ELR (cell line): ENCODE measurements around the gene PTPRN2.
A peak's percentile ranks its signal among the peaks of the same experiment; 100 is the strongest.
"Not testable (repeated sequence)": the region's sequence is repeated elsewhere in the genome, so short reads cannot be mapped to it uniquely, and the experiment has no call there.

Experiments used
- DNase-seq: peaks from one replicate; pipeline ENCODE4 v3.0.0-alpha.2; 2015; ENCODE audit warnings: low read depth

PTPRN2 gene

DNA sequence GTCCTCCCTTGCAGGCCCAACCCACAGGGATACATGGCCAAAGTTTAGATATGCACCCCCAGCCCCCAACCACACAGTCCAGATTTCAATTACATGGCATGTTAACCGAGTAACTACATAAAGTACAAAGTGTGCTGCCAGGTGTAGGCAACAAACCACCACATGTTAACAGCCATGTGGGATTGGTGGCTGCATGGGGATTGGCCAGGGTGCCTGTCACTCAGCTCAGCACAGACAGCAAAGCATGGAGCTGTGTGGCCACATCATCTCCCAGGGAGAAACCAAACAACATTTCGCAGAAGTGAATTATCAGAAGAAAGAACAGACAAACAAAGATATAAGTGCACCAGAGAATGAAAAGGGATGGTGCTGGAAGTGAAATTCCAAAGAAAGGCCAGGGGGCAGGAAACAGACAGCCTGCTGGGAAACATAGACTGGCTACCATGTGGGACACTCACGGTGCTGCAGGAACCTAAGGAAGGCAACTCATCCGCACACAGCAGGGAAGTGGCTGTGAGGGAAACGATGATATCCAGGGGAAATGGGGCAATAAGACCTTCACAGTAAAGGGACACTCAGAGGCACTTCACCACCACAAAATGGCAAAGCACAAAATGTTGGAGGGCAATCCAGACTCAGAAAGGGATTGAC is 171.2 kb downstream of the PTPRN2 start:
- no peak for DNase-seq

DNA sequence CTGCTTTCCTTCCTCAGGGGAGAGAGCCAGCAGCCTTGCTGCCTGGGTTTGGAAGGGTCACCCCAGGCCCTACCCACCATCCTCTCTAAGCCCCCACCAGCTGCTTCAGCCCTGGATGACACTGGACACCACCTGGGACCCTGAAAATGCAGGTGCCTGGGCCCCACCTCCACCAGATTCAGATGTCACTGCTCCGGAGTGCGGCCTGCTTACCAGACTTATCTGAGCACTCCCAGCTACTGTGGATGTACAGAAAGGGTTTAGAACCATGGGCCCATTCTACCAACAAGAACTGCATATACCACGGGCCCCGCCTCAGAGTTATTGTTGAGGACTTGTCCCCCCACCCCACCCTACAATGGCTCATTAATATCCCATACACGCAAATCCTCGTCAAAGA is 172.3 kb downstream of the PTPRN2 start:
- DNase-seq: no peak

DNA sequence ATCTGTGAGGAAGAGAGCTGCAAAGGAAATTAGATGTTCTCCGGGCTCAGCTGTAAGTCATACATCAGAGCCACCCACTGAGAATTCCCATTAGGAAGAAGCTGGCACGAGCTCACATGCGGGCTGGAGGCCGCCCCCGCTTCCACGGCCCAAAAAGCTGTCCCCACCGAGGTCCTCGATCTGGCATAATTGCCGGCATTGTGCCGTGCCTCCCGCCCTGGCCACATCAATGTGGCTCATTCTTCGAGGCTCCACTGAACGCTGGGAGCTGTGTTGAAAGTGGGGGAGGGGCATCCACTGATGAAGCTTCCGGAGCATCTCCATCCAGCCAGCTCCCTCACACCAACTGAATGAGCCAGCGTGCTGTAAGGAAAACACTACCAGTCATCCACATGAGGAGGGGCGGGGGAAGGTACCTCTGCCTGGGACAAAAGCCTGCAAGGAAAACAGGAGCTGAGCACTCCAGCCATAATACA is 173.1 kb downstream of the PTPRN2 start:
- DNase-seq: no peak

DNA sequence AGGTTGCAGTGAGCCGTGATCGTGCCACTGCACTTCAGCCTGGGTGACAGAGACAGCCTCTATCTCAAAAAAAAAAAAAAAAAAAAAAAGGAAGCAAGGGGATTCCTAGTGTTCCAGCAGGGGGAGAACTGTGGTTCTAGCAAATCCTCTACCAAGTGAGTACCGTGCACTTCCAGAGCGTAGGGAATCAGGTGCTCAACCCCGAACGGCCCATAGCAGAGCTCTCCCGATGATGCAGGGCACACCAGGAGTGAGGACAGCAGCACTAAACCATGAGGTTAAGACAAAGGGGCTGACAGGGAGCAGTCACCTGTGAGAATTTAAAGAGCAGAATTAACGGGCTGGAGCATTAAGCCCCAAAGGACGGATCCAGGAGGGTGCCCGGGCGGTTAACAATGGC is 173.6 kb downstream of the PTPRN2 start:
- DNase-seq: no peak

DNA sequence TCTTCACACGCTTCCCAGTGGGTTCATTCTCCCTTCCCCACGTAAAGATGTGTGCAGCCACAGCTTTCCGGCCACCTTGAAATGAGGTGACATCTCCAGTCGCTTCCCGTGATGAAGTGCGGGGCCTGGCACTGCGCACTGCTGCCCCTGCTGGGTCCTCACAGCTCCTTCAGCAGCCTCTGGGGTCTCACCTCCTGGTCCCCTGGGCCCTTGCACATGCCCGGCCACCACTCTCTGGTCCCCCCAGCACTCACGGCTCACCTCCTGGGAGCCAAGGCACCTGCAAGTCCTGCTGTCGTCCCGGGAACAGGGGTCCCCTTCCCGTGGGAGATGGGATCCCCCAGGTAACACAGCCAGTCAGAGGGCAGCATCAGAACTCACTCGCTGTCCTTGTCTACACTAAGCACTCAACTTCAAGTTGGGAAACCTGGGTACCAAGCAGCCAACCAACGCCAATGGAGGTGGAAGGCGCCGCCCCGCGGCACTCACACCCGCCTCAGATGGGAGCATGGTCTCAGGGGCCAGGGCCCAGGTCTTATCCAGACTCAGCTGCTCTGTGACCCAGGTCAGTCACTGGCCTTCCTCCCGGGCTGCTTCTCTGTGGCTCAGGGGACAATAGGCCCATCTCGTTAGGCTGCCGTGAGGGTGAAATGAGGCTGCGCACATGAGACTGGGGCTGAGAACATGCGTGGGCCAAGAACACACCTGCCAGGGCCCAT is 176.2 kb downstream of the PTPRN2 start:
- no peak for DNase-seq

DNA sequence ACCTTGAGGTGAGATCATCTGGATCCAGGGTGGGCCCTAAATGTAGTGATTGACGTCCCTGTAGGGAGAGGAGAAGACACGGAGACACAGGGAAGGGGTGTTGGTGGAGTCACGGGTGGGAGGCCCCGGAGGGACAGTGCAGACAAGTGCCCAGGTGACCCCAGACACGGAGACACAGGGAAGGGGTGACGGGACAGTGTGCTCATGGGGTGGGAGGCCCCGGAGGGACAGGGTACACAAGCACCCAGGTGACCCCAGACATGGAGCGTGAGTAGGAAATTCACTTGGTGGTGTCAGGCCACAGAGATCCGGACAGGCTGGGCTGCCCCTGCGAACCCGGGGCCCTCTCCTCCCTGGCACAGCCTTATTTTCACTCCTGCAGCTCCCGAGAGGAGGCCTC is 176.9 kb downstream of the PTPRN2 start:
- no peak for DNase-seq

DNA sequence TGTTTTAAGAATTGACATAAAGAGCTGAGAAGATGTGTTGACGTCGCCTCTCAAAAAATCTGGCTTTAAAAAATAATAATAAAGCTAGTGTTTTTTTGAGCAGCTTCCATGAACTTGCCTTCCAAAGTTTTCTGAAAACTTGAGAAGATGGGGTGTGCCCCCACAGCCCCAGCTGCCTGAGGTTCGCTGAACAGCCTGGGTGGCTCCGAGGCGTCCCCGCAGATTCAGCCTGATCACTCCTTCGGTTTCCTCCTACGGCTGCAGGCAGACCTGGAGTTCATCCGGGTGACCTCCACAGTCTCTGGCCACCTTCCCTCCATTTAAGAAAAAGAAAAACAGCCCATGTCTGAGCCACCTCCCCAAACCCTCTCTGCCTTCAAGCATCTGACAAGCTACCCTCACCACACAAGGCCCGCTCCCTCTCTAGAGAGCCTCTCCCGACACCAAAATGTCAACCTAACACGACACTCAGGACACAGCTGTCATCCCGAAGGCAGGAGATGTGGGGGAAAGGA is 177.8 kb downstream of the PTPRN2 start:
- no peak for DNase-seq

DNA sequence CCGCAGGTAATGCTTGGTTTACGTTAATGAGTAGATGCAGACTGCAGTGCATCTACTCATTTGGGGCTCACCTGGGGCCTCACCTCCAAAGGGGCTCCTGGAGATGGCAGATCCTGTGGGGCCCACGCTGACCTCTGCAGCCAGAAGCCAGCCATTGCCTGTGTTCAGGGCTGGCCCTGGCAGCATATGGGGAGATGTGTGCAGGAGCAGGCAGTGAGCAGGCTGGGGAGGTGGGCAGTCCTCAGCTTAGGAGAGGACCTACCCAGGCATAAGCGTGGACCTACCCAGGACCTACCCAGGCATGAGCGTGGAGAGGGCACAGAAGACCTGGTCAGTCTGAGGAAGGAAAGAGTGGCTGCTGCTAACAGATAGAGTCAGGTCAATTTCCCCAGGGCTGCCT is 178.5 kb downstream of the PTPRN2 start:
- DNase-seq: no peak

DNA sequence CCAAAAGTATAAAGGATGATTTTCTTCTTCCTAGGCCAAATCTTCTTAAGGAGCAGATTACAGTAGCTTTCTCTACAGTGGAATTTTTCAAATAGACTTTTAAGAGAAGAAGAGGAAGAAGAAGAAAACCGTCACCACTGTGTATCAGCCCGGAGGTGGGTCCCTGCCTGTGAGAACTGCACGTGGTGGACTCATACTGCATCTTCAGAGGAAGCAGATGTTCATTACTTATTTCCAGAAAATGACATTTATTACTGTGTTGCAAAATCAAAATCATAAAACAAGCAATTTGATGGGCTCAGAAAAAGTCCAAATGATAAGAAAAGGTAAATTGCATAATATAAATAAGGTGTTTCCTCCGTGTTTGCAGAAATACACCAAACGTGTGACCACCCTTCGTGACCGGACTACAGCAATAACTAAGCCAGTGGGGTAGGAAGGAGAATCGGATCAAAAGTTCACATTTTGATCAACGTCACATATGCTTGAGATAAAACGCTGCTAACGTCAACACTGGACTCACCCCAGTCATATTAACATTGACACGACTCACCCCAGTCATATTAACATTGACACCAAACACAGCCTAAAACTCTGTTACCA is 179.2 kb downstream of the PTPRN2 start:
- DNase-seq: no peak

DNA sequence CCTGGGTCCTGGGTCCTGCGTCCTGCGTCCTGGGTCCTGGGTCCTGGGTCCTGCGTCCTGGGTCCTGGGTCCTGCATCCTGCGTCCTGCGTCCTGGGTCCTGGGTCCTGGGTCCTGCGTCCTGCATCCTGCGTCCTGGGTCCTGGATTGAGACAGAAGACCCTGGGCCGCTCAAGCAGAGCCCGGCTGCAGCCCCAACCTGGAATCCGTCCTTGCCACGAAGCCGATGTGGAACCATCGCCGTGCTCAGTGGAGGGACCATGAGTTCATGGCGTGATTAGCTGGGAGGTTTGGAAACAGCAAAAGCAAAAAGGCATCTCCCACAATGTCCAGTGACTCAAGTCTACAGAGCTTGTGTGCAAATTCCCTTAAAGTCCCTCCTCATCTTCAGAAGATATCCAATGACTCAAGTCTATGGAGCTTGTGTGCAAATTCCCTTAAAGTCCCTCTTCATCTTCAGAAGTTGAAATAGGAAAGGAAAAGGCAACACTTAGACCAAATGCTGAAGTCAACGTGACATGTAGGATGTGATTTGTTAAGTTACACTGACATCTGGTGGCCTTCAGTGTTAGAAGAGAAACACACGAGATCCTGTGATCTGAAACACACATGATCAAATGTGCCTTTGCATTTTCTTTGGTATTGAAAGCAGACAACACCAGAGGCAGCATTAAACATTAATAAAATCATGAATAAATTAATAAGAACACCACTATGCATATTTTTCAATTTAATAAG is 179.9 kb downstream of the PTPRN2 start:
- DNase-seq: peak; percentile 4

DNA sequence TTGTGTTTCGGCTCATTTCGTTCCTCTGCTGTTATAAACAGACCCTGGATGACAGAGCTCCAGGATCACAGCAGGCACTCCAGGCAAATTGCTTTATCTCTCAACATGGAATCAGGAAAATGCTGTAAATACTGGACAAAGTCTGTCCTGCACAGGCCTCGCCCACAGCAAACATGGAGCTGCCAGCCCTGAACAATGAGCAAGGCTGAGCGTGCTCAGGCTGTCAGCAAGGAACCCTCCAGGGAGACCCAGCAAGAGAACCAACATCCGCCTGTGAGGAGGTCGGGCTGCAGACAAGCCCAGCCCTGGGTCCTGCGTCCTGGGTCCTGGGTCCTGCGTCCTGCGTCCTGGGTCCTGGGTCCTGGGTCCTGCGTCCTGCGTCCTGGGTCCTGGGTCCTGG is 180.8 kb downstream of the PTPRN2 start:
- DNase-seq: no peak

DNA sequence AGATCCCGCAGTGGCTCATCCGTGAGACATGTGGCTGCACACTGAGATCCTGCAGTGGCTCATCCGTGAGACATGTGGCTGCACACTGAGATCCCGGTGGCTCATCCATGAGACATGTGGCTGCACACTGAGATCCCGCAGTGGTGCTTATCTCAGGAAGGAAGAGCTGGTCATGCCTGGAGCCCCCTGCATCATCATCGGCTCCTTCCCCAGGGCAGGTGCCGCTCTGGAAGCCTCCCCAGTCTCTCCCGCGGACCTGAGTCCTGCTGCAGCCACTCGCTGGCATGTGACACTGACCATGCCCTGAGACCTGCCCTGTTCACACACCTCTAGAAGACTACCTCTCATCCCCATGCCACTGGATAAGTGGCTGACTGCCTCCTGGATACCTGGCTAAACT is 181.3 kb downstream of the PTPRN2 start:
- no peak for DNase-seq

DNA sequence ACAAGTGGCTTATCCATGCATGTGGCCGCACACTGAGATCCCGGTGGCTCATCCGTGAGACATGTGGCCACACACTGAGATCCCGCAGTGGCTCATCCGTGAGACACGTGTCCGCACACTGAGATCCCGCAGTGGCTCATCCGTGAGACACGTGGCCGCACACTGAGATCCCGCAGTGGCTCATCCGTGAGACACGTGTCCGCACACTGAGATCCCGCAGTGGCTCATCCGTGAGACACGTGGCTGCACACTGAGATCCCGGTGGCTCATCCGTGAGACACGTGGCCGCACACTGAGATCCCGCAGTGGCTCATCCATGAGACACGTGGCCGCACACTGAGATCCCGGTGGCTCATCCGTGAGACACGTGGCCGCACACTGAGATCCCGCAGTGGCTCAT is 181.9 kb downstream of the PTPRN2 start:
- DNase-seq: not testable (repeated sequence)

DNA sequence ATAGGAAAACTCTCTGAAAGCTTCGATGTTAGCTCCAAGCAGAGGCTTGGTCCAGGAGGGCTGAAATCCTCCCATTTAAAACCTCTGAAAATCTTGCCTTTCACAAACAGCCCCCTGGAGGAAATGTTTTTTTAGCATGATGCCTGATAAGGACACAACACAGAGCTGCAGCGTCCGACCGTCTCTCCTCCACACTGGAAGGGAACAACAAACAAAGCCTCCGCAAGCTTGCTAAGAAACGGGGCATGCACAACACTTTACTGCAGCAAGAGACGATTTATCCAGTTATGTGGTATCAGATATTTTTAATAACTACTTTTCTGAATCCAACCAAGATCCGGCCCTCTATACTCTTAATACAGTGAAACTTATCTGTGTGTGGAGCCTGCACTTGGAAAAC is 182.3 kb downstream of the PTPRN2 start:
- DNase-seq: no peak

DNA sequence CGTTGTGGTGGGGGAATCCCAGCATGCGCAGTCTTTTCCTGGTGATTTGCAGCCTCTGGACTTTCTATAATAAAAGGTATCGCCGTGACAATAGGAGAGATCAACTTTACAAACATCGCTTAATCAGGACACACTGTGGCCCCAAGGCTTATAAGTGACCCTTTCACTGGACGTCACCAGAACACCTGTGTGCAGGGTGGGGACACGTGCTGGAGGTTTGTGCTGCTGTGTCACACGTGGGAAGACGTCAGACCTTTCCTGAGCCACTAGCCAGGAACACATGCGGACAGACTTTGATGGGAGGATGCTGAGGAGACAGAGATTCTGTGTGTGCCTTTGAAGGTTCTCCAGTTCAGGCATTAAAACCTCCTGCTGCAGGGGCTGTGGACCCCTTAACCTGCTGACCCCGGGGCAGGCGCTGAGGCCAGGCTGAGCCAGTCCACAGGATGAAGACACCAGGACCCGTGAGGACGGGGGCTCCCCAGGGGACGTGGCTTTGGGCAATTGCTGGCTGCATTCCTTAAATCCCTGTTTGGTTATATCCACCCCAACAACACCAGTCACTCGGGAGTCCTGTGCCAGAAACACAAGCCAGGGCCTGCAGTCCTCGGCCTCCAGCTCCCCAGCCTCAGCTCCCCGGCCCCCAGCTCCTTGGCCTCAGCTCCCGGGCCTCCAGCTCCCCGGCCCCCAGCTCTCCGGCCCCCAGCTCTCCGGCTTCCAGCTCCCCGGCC is 183.4 kb downstream of the PTPRN2 start:
- no peak for DNase-seq

DNA sequence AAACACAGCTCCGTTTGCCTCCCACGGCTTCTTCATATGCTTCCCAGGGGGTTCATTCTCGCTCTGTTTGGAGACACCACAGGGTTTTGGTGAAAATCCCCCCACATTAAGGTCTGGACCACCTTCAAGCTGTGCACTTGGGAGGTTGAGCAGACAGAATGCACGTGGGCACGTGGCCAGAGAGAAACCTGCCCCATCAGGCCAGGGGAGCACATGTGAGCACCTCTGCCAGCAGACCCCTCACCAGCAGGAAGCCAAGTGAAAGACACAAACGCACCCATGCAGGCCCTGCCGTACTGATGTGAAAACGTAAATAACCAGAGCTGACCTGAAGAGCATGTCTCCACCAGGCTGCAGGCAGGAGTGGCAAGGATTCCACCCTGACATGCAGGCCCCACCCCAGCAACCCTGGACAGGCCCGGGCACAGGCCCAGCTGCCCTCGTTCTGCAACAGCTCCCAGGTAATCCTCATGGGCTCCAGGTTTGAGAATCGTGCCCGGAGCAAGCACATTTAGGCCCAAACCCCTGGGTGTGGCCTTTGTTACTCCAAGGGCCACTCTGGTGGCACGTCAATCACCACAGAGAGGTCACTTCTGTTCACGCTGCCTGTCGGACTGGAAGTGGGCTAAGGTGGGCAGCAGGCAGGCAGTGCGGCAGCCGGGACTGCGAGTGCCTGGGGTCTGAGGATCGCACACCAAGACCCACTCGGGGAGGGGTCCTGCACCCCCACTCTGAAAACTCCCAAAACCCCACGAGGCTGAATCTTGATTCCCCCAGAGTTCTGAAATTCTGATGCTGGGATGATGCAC is 184.4 kb downstream of the PTPRN2 start:
- no peak for DNase-seq

DNA sequence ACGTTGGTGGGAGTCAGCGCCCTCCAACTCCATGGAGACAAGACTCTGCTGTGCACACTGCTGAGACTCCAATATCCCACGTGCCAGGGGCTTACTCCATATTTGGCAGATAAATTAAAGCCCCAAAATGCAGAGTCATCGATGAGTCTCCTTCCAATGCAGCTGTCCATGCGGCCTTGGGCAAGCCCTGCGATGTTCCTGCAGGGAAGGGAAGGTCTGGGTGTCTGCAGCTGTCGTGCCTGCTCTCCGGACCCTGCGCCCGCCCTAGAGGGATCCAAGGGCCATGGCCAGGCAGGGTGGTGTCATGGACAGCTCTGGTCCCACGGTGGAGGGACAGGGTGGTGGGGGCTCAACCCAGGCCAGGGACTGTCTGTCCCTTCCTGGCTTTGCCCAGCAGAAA is 185.2 kb downstream of the PTPRN2 start:
- no peak for DNase-seq

DNA sequence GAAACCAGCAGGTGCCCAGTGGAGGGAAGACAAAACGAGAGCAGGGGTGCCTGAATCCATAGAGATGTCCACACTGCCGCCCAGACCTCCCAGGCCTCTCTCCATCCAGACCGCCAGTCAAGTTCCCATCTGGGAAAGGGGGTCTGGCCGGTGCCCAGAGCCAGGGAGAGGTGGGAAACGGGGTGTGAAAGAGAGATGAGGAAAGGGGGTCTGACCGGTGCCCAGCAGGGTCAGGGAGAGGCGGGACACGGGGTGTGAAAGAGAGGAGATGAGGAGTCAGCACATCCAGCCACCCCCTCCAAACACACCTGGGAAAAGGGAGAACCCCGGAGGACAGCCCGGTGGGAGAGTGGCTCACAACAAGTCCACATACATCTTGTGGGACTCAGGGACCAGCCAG is 185.8 kb downstream of the PTPRN2 start:
- DNase-seq: no peak

DNA sequence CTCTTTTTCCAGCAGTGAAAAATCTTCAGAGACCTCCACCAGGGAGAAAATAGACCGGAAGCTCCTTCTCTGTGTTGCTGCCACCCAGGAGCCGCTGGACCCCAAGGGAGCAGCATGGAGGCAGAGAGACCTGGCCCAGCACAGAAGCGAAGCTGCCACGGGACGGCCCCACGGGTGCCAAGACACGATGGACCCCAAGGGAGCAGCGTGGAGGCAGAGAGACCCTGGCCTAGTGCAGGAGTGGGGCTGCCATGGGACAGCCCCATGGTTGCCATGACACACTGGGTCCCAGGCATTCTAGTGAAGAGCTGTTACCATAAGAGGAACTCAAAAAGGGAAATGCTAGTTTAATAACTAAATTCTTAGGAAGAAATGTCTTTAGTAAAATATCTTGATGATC is 186.3 kb downstream of the PTPRN2 start:
- no peak for DNase-seq

DNA sequence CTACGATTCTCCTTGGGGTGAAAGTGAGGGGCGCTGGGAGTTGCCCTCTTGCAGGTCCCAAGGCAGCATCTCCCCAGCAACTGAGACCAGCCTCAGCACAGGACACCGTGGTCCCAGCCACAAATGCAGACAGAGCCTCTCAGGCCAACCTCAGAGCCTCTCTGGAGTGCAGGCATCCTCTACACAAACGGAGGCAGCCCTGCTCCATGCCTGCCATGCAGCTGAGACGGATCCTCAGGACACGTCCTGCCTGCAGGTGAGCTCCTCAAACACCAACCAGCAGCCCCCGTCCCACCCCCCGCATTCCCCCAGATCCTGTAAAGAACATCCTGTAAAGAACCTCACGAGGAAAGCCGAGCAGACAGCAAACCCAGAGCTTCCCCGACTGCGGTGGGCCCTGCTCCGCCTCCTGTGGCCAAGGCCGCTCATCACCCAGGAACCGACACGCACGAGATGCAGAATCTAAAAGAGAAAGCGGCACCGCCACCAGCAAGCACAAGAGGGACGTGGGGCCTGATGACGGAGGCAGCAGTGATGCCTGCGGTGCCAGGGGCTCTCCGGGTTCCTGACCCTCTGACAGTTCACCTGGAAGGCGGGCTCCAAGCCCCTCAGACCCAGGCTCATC is 186.9 kb downstream of the PTPRN2 start:
- DNase-seq: no peak

DNA sequence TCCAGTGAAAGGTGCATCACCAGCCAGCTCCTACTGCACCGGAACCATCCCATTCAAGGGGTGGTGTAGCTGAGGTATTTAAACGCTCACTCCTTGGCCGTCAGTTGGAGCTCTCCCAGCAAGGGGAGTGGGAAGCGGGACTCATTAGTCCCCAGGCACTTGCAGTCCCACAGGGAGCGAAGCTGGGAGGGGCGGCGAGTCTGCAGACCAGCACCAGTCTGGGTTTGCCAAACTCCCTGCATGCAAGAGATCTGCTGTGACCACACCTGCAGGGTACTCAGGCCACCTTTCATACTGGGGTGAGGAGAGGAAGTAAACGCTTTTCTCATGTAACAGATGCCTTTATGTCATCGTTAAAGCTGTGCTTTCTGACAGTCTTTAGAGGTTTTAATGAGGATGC is 187.9 kb downstream of the PTPRN2 start:
- no peak for DNase-seq
